Jurkat, Clone E6-1 (cell line): Measurements from ENCODE around the gene AFF1.
"Not testable (repeated sequence)": the region's sequence is repeated elsewhere in the genome, so short reads cannot be mapped to it uniquely, and the experiment has no call there.

ENCODE experiments used
- DNase-seq: peaks from one replicate; pipeline ENCODE4 v3.0.0-alpha.2; 2011; ENCODE audit warnings: low read depth, low spot score
- H3K4me3 ChIP-seq: 2 replicates; pipeline ENCODE4 v1.5.1; 2011; ENCODE audit warnings: mild to moderate bottlenecking, low read length, control low read depth, moderate library complexity

Gene AFF1

GRCh38 chr4:86970447-86971354 lies 35.9 kb downstream of the AFF1 start:
- H3K4me3 ChIP-seq = no peak overlapping the region
- DNase-seq = no peak

DNA sequence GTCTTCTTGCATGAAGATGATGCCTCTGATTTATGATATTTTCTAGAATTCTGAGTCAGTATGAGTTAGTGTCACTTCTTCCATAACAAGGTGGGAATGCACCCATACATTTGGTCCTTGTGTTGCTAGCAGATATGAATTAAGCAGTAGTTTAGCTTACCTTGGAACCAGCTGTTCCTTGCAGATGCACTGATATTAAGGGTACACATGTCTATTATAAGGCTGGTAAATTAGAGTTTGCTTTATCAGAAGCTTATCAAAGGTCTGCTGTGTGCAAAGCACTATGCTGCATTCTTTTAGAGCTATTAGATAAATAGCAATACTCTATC lies 36.5 kb downstream of the AFF1 start:
- DNase-seq = no peak
- no peak overlapping the region for H3K4me3 ChIP-seq

GRCh38 chr4:86972997-86973396 lies 38.2 kb downstream of the AFF1 start:
- peak; percentile 57 for DNase-seq
- H3K4me3 ChIP-seq = peak overlapping the region; percentile 24

DNA sequence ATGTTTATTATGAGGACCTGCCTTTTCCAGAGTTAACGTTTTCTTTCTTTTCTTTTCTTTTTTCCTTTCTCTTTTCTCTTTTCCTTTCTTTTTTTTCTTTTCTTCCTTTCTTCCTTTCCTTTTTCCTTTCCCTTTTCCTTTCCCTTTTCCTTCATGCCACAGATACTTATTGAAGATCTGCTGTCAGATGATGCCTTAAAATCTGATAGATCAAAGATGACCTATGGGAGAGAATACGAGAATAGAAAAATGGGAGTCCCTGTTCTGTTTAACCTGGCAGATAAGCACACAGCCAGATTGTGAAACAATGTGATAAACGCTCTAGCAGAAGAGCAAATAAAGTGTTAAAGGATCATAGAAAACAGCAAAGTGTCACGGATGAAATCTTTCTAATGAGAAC lies 38.9 kb downstream of the AFF1 start:
- no peak for DNase-seq
- peak overlapping the region; percentile 24 for H3K4me3 ChIP-seq

DNA sequence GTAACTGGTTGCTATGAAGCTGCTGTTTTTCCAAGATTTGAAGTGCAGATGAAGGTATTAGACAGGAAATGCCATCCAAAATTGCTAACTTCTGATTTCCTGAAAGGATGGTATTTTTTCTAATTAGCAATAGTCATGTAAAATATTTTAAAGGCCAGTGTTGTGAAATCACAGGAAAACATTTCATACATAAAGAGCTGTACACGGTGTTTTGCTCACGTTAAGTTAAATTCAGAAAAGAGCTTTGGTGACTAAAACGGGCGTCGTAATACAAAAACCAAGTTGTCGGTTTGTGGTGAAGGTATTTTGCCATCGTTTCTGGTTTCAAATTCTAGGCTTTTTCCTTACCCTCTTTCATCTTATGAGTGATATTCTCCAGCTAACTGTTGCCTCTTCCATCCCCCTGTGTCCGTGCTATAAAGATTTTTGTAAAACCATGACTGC lies 39.8 kb downstream of the AFF1 start:
- H3K4me3 ChIP-seq = peak overlapping the region; percentile 27
- DNase-seq = peak; percentile 57

- DNase-seq = no peak
- H3K4me3 ChIP-seq = no peak overlapping the region
Observed at GRCh38 chr4:86975927-86976326, 41.1 kb downstream of the AFF1 start.

DNA sequence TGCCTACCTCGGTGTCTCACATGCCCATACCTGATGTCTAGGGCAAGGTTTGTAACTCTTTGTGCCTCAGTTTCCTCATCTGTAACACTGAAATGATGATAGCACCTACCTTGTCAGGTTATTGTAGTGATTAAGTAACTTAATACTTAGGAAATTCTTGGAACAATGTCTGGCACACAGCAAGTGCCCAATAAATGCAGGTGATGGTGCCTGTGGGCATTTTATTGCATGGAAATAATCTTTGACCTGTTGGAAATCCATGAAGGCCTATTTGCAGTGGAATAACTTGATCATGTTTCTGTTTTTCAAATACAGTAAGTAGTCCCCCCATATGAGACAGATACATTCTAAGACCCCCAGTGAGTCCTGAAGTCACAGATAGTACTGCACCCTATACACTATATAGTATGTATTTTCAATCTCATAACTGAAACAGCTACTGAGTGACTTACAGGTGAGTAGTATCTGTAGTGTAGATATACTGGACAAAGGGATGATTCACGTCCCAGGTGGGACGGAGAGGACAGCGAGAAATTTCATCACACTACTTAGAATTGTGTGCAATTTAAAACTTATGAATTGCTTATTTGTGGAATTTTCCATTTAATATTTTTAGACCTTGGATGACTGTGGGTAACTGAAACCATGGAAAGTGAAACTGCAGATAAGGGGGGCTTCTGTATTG lies 42.1 kb downstream of the AFF1 start:
- no peak overlapping the region for H3K4me3 ChIP-seq
- DNase-seq = no peak

DNA sequence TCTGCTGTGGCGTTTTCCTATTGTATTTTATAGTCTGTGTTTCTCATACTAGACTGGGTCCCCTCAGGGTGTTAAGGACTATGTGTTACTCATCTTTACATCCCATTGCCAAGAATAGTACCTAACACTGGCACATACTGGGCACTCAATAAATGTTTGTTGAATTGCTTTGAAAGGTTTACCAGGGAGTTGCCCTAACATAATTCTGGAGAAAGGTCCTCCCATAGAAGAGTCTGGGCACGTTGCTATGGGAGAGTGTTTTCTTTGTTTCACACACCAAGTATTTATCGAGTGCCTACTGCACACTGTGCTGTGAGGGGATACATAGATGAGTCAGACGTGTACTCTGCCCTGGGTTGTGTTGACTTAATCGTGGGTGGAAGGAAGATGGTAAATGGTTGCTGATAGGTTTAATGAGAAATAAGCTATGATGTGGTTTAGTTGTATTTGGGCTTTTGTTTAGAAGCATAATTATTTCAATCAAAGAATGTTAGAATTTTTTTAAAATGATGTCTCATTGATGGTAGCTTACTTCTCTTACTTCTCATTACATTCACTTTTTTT lies 42.9 kb downstream of the AFF1 start:
- no peak overlapping the region for H3K4me3 ChIP-seq
- no peak for DNase-seq

DNA sequence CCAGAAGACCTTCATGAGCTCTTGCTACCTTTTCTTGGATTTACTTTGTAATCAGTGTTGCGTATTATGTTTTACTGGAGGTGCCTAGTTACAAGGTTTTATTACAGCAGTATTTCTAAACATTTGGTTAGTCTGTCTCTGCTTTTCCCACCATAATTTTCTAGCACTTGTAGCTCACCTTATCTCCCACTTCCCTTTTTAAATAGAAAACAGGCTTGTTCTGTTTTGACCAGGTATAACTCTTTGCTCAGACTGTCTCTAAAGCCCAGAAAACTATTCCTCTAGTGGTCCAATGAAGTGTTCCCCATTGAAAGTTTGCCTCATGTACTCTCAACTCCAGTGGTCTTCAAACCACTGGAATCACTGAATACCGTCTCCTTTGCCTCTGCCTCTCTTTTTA lies 43.9 kb downstream of the AFF1 start:
- no peak for DNase-seq
- H3K4me3 ChIP-seq = no peak overlapping the region

DNA sequence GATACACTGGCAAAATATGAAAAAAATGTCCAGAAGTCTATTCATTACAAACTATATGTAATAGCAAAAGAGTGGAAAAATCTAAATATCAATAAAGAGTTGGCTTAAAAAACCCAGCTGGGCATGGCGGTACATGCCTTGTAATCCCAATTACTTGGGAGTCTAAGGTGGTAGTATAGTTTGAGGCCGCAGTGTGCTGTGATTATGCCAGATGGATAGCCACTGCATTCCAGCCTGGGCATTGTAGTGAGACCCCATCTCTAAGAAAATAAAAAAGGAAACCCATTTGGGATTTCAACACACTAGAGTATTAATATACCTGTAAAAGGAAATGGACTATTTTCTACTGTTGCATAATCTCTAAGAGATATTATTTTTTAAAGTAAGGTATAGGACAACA lies 45.4 kb downstream of the AFF1 start:
- no peak overlapping the region for H3K4me3 ChIP-seq
- DNase-seq = no peak

DNA sequence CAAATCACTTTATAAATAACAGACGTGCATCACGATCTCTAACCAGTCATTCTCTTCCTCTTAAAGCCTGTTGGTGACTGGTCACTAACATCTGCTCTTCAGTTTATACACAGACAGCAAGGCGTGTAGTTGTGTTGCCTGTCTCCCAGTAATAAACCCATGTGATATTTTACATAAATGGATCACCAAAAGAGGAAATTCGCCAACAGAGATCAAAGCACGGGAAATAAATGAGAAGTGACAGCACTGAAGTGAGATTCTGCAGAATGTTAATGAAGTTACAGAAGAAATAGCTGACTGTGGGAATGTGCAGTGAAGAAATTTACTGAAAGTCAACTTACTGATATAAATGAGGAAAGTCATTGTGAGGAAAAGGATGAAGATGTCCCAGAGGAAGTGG lies 47.0 kb downstream of the AFF1 start:
- DNase-seq = peak; percentile 48
- H3K4me3 ChIP-seq = no peak overlapping the region

GRCh38 chr4:86985852-86986251 lies 51.0 kb downstream of the AFF1 start:
- not testable (repeated sequence) for DNase-seq, H3K4me3 ChIP-seq

GRCh38 chr4:86989658-86990057 lies 54.8 kb downstream of the AFF1 start:
- DNase-seq, H3K4me3 ChIP-seq: not testable (repeated sequence)

- no peak for DNase-seq
- H3K4me3 ChIP-seq = no peak overlapping the region
Observed at GRCh38 chr4:86990510-86990909, 55.7 kb downstream of the AFF1 start.

DNA sequence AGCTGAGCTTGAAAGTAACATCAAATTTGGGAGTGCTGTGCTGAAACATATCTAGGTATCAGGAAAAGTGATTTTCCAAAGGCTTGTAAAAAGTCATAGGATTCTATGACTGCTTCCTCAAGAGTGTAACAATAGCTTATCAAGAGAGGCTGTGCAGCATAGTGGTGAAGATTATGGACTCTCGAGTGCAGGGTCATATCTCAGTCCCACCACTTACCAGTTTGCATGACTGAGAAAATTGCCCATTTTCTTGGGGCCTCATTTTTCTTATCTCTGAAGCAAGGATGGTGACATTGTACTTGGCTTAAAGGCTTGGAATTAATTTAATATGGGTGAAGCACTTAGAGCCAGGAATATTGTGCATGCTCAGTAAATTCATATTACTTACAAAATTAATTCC lies 57.2 kb downstream of the AFF1 start:
- H3K4me3 ChIP-seq = no peak overlapping the region
- no peak for DNase-seq

DNA sequence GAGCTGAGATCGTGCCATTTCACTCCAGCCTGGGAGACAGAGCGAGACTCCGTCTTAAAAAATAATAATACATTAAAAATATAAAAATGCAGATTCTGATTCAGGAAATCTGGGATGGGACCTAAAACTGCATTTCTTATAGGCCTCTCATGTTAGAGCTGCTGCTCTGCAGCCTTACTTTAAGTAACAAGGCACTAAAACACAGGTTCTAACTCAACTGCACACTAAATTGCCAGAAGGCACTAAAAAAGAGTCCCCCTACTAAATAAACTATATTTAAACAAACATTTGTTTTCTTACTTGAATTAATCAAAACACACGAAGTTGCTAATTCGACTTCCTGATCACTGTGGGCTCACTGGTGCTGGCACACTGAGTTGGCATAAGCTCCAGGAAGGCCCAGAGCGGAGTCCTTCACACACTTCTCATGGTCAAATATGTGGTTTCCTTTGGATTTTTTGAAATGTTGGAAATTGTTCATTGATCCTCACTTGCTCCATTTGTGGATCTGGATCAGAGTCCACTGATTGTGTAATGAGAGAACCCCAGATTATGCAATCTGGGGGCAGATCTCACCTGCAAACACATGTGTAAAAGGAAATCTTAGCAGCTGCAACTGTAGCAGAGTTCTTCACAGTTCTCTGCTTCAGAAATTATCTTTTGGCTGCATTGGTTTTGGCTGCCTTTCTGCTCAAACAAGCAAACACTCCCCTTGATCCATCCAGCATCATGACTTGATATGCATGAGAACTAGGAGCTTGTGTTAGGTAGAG lies 59.3 kb downstream of the AFF1 start:
- no peak for DNase-seq
- no peak overlapping the region for H3K4me3 ChIP-seq

GRCh38 chr4:86994686-86995085 lies 59.9 kb downstream of the AFF1 start:
- DNase-seq = no peak
- H3K4me3 ChIP-seq = no peak overlapping the region

- not testable (repeated sequence) for DNase-seq, H3K4me3 ChIP-seq
Observed at GRCh38 chr4:86996510-86996909, 61.7 kb downstream of the AFF1 start.

DNA sequence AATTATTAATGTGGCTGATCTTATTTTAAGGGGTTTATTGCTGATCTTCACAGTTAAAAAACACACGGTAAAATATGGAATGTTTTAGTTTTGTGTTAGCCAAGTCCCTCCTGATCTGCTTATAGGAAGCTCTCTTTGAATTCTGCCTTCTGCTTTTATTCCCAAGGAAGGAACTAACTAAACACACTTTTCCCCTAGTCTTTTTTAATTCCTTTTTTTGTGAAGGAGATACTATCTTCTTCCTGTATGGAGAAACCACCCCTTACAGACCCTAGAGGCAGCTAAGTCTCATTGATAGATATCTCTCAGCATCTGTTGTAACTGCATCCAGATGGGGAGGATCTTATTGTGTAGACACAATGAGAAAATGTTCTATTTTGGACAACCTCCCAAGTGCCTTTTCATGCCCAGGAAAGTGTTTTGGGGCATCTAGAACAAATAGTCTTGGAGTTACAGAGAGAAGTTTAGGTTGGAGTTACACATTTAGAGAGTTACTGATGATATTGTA lies 64.4 kb downstream of the AFF1 start:
- no peak for DNase-seq
- no peak overlapping the region for H3K4me3 ChIP-seq
